CD14-positive monocyte (primary cell): Measurements from ENCODE around the gene KRT8. TPM values are rescaled to one million over a fixed set of nuclear protein-coding genes. Genes with fewer than 3 reads are reported as not detected.

Experiments used
- DNase-seq, 3 donors: peaks; one replicate each; pipeline ENCODE4 v3.0.0-alpha.2; 2011 to 2022
- H2AFZ ChIP-seq: 2 replicates; pipeline ENCODE4 v1.6.0; 2012; ENCODE audit warnings: mild to moderate bottlenecking, low read depth, low read length, inconsistent platforms; ENCODE audit not compliant: insufficient read depth, poor library complexity, severe bottlenecking
- H3K27ac ChIP-seq, 2 donors: 1 replicate in 1 of 2; 2 replicates in 1 of 2; pipeline ENCODE4 v1.5.1; 2012 to 2013; ENCODE audit warnings: low read length in 2 of 2, control low read depth in 1 of 2, inconsistent platforms in 1 of 2, low read depth in 1 of 2, mild to moderate bottlenecking in 1 of 2
- H3K27me3 ChIP-seq, 2 donors: one replicate each; pipeline versions ENCODE4 v1.6.0 to v1.6.1; 2011 to 2013; ENCODE audit warnings: low read length in 2 of 2; ENCODE audit not compliant: control insufficient read depth in 2 of 2, insufficient read depth in 2 of 2
- H3K36me3 ChIP-seq, 2 donors: replicated peaks in 1 of 2; 1 replicate in 1 of 2; 2 replicates in 1 of 2; pipeline versions ENCODE4 v1.5.1 to v1.6.1; 2012 to 2013; ENCODE audit warnings: low read length in 2 of 2, control low read depth in 1 of 2, inconsistent platforms in 1 of 2, mild to moderate bottlenecking in 1 of 2; ENCODE audit not compliant: insufficient read depth in 2 of 2, control insufficient read depth in 1 of 2
- H3K4me1 ChIP-seq, 2 donors: 1 replicate in 1 of 2; 2 replicates in 1 of 2; pipeline versions ENCODE4 v1.5.1 to v1.6.1; 2012 to 2013; ENCODE audit warnings: low read length in 2 of 2, control low read depth in 1 of 2, inconsistent platforms in 1 of 2, mild to moderate bottlenecking in 1 of 2, moderate library complexity in 1 of 2; ENCODE audit not compliant: insufficient read depth in 2 of 2, control insufficient read depth in 1 of 2
- H3K4me2 ChIP-seq: replicated peaks from 2 replicates; pipeline ENCODE3; 2012; ENCODE audit warnings: low read length, moderate library complexity, mild to moderate bottlenecking; ENCODE audit not compliant: poor library complexity, severe bottlenecking; ENCODE audit errors: extremely low read depth
- H3K4me3 ChIP-seq, 3 experiments: fragments of 200-600 bp in 1 of 3; sonication (generic) in 1 of 3; replicated peaks in 1 of 3; 1 replicate in 2 of 3; 2 replicates in 1 of 3; pipeline ENCODE4 v1.5.1; 2011 to 2013; ENCODE audit warnings: low read length in 3 of 3, mild to moderate bottlenecking in 3 of 3, control low read depth in 2 of 3, low read depth in 2 of 3, inconsistent platforms in 1 of 3, moderate library complexity in 1 of 3
- H3K79me2 ChIP-seq: 2 replicates; pipeline ENCODE4 v1.6.0; 2012; ENCODE audit warnings: mild to moderate bottlenecking, control low read depth, inconsistent platforms, low read length, moderate library complexity; ENCODE audit not compliant: insufficient read depth
- H3K9ac ChIP-seq: 2 replicates; pipeline ENCODE4 v1.6.0; 2017; ENCODE audit warnings: low read length, mild to moderate bottlenecking; ENCODE audit not compliant: insufficient read depth, poor library complexity, severe bottlenecking
- H3K9me3 ChIP-seq, 2 donors: replicated peaks in 1 of 2; 1 replicate in 1 of 2; 2 replicates in 1 of 2; pipeline versions ENCODE4 v1.5.1 to v1.6.1; 2012 to 2013; ENCODE audit warnings: low read length in 2 of 2, control low read depth in 1 of 2; ENCODE audit not compliant: control insufficient read depth in 1 of 2, insufficient read depth in 1 of 2
- H4K20me1 ChIP-seq: 2 replicates; pipeline ENCODE4 v1.6.0; 2012; ENCODE audit warnings: mild to moderate bottlenecking, low read length, control low read depth, moderate library complexity; ENCODE audit not compliant: insufficient read depth
- H3K27ac Mint-ChIP-seq, 7 donors: one replicate each; pipeline ENCODE4 v1.8.0; 2020; ENCODE audit warnings: mild to moderate bottlenecking in 7 of 7, mixed read lengths in 7 of 7, moderate library complexity in 6 of 7, inconsistent platforms in 2 of 7
- H3K27me3 Mint-ChIP-seq, 3 donors: one replicate each; pipeline ENCODE4 v1.8.0; 2021 to 2022; ENCODE audit warnings: low read depth in 3 of 3, mild to moderate bottlenecking in 3 of 3, mixed read lengths in 3 of 3, moderate library complexity in 3 of 3, inconsistent platforms in 1 of 3
- H3K36me3 Mint-ChIP-seq, 2 donors: one replicate each; pipeline ENCODE4 v1.8.0; 2020; ENCODE audit warnings: mixed read lengths in 2 of 2, inconsistent platforms in 1 of 2, mild to moderate bottlenecking in 1 of 2
- H3K4me1 Mint-ChIP-seq: one replicate; pipeline ENCODE4 v1.8.0; 2020; ENCODE audit warnings: mild to moderate bottlenecking, mixed read lengths
- H3K4me3 Mint-ChIP-seq, 2 donors: one replicate each; pipeline ENCODE4 v1.8.0; 2020; ENCODE audit warnings: mild to moderate bottlenecking in 2 of 2, mixed read lengths in 2 of 2, moderate library complexity in 1 of 2
- H3K9me3 Mint-ChIP-seq, 7 donors: one replicate each; pipeline ENCODE4 v1.8.0; 2020 to 2022; ENCODE audit warnings: mixed read lengths in 7 of 7, mild to moderate bottlenecking in 6 of 7, moderate library complexity in 6 of 7, inconsistent platforms in 2 of 7
- CTCF ChIP-seq: fragments of 200-600 bp; IDR thresholded peaks from one replicate; pipeline ENCODE4 v1.8.0; 2022; ENCODE audit warnings: antibody characterized with exemption, mild to moderate bottlenecking
- WGBS: methylation state at CpG from one replicate; pipeline ENCODE4 v1.1.5; 2013; ENCODE audit warnings: missing lambda C conversion rate; ENCODE audit not compliant: insufficient coverage; 5-methylcytosine and 5-hydroxymethylcytosine counted together
- intact Hi-C, 2 donors: fragments of 100-400 bp; cut with micrococcal nuclease; formaldehyde crosslinking; loops; one replicate each; pipeline versions ENCODE4 v1.15.0 to v1.15.1; 2023
- polyA plus RNA-seq, 3 donors: library from polyadenylated mRNA; depleted of rRNA in 1 of 3; unstranded in 2 of 3; stranded (reverse) in 1 of 3; fragments of 300-500 nt in 2 of 3; fragments of >200 nt in 1 of 3; fragmentation: Illumina TruSeq in 2 of 3; gene quantifications; 1 replicate in 2 of 3; 2 replicates in 1 of 3; pipeline ENCODE4 v1.2.3, GENCODE V29; 2012 to 2021

The KRT8 gene
- polyA plus RNA-seq, 3 donors = 0.16 to 0.39 TPM; not detected in 1

- Histone ChIP-seq H3K4me2 (no peak overlapping the region), H3K27me3 (no peaks in the 10 kb centered on the region), H2AFZ (no peak overlapping the region), H3K9me3 (no peaks in the 10 kb centered on the region), H3K4me3 (no peak overlapping the region), H4K20me1 (no peaks in the 10 kb centered on the region), H3K9ac (no peak overlapping the region), H3K4me1 (no peaks in the 10 kb centered on the region), H3K79me2 (no peaks in the 10 kb centered on the region), H3K27ac (no peak overlapping the region), H3K36me3 (no peaks in the 10 kb centered on the region)
- Mint-ChIP-seq H3K27ac (no peak overlapping the region), H3K36me3 (no peaks in the 10 kb centered on the region), H3K27me3 (peaks cover 9 to 28% (median 20%) of the 10 kb centered on the region in 3 donors), H3K4me3 (peak overlapping the region in 1 of 2 donors; percentile 40), H3K4me1 (peaks cover 2% of the 10 kb centered on the region), H3K9me3 (no peaks in the 10 kb centered on the region)
- intact Hi-C loops = no loop called here
- no peak for DNase-seq
- no peak for TF ChIP-seq CTCF
Measured at GRCh38 chr12:52851787-52852186, 53.1 kb downstream of the KRT8 start.

DNA sequence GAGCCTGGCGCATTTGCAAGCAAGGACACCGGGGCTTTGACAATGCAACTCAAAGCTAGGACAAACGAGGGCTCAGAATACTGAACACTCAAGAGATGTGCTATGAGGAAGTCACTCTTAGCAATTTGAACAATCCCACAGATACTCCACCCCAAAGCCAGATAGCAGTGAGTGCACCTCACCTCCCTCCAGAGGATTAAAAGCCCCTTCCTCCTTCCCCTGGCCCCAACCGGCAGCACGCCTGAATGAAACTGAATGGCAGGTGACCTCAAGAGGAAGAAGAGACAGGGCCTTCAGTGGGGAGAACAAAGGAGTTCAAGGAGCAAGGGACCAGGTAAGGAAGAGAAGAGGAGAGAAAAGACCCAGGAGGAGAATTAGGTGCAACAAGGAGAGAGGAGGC is 54.2 kb downstream of the KRT8 start:
- Histone ChIP-seq H3K4me3 (no peak overlapping the region), H3K4me2 (no peak overlapping the region), H3K27ac (no peak overlapping the region), H3K9me3 (no peaks in the 10 kb centered on the region), H3K79me2 (no peaks in the 10 kb centered on the region), H3K36me3 (no peaks in the 10 kb centered on the region), H4K20me1 (no peaks in the 10 kb centered on the region), H3K27me3 (no peaks in the 10 kb centered on the region), H3K4me1 (no peaks in the 10 kb centered on the region), H3K9ac (no peak overlapping the region), H2AFZ (no peak overlapping the region)
- Mint-ChIP-seq H3K27me3 (peaks cover 9 to 28% (median 19%) of the 10 kb centered on the region in 3 donors), H3K36me3 (no peaks in the 10 kb centered on the region), H3K9me3 (no peaks in the 10 kb centered on the region), H3K27ac (peak overlapping the region in 1 of 7 donors; percentile 31), H3K4me1 (peaks cover 2% of the 10 kb centered on the region), H3K4me3 (peak overlapping the region in 1 of 2 donors; percentile 36)
- 100% methylated on average over 2 of the region's 5 CpGs for WGBS
- no peak for DNase-seq
- intact Hi-C loops = no loop called here
- no peak for TF ChIP-seq CTCF
